HepG2 (cell line): ENCODE measurements around the gene SCRT2. TPM values are rescaled to one million over a fixed set of nuclear protein-coding genes. Genes with fewer than 3 reads are reported as not detected.

ENCODE experiments used
- ASH2L ChIP-seq: fragments of 300-600, 200-600 bp; sonication (generic); IDR thresholded peaks from 2 replicates; pipeline ENCODE4 v1.7.0; 2017; ENCODE audit warnings: low read depth, mild to moderate bottlenecking, moderate library complexity, mixed read lengths, low read length; ENCODE audit not compliant: insufficient read length
- DMAP1 ChIP-seq: IDR thresholded peaks from 2 replicates; pipeline ENCODE4 v1.6.1; 2016
- EED ChIP-seq: sonication (generic); formaldehyde crosslinking; IDR thresholded peaks from 2 replicates; pipeline ENCODE4 v1.5.0; 2020; ENCODE audit warnings: mild to moderate bottlenecking, missing genetic modification reagents
- GRHL1 ChIP-seq: sonication (generic); formaldehyde crosslinking; conservative IDR thresholded peaks from 2 replicates; pipeline ENCODE4 v1.8.0; 2022; ENCODE audit warnings: missing genetic modification reagents
- GZF1 ChIP-seq: sonication (generic); formaldehyde crosslinking; IDR thresholded peaks from 2 replicates; pipeline ENCODE4 v1.5.1; 2020; ENCODE audit warnings: mild to moderate bottlenecking, missing genetic modification reagents
- HMG20B ChIP-seq: conservative IDR thresholded peaks from 2 replicates; pipeline ENCODE4 v1.6.1; 2016; ENCODE audit warnings: missing genetic modification reagents, missing compliant biosample characterization
- HNRNPL ChIP-seq: fragments of 200-400 bp; formaldehyde crosslinking; IDR thresholded peaks from 2 replicates; pipeline ENCODE4 v1.6.1; 2017; ENCODE audit warnings: mild to moderate bottlenecking, low read depth, low read length
- KDM1A ChIP-seq: IDR thresholded peaks from 2 replicates; pipeline ENCODE4 v1.6.1; 2016; ENCODE audit warnings: missing compliant biosample characterization
- KLF16 ChIP-seq, 2 experiments: sonication (generic) in 1 of 2; formaldehyde crosslinking in 1 of 2; IDR thresholded peaks; 2 replicates each; pipeline versions ENCODE4 v1.6.1 to v1.8.0; 2016 to 2023; ENCODE audit warnings: missing genetic modification reagents in 2 of 2, missing compliant biosample characterization in 1 of 2
- MEF2D ChIP-seq: sonication (generic); formaldehyde crosslinking; IDR thresholded peaks from 2 replicates; pipeline ENCODE4 v1.5.1; 2020; ENCODE audit warnings: mild to moderate bottlenecking, missing genetic modification reagents
- PHF5A ChIP-seq: IDR thresholded peaks from one replicate; pipeline ENCODE4 v1.6.1; 2018; ENCODE audit warnings: low read depth, missing genetic modification reagents; ENCODE audit not compliant: unreplicated experiment
- SMYD3 ChIP-seq: sonication (generic); formaldehyde crosslinking; IDR thresholded peaks from 2 replicates; pipeline ENCODE4 v1.8.1; 2023; ENCODE audit warnings: mild to moderate bottlenecking, missing genetic modification reagents
- SNAPC2 ChIP-seq: sonication (generic); formaldehyde crosslinking; IDR thresholded peaks from 2 replicates; pipeline ENCODE4 v1.8.1; 2022; ENCODE audit warnings: mild to moderate bottlenecking, missing genetic modification reagents
- ZBTB1 ChIP-seq: sonication (generic); formaldehyde crosslinking; IDR thresholded peaks from 2 replicates; pipeline ENCODE4 v1.4.0; 2020; ENCODE audit warnings: missing genetic modification reagents, borderline replicate concordance
- ZBTB43 ChIP-seq: sonication (generic); formaldehyde crosslinking; conservative IDR thresholded peaks from 2 replicates; pipeline ENCODE4 v1.4.0; 2020; ENCODE audit warnings: missing genetic modification reagents
- ZBTB44 ChIP-seq: sonication (generic); formaldehyde crosslinking; IDR thresholded peaks from 2 replicates; pipeline ENCODE4 v1.4.0; 2020; ENCODE audit warnings: missing genetic modification reagents
- ZBTB46 ChIP-seq: sonication (generic); formaldehyde crosslinking; IDR thresholded peaks from 2 replicates; pipeline ENCODE4 v1.4.0; 2020; ENCODE audit warnings: mild to moderate bottlenecking, missing genetic modification reagents, borderline replicate concordance
- ZFP82 ChIP-seq: sonication (generic); formaldehyde crosslinking; IDR thresholded peaks from 2 replicates; pipeline ENCODE4 v1.5.1; 2020; ENCODE audit warnings: mild to moderate bottlenecking, missing genetic modification reagents, borderline replicate concordance
- ZKSCAN8 ChIP-seq: IDR thresholded peaks from 2 replicates; pipeline ENCODE4 v1.6.1; 2016; ENCODE audit warnings: borderline replicate concordance, missing genetic modification reagents, missing compliant biosample characterization
- ZNF17 ChIP-seq: sonication (generic); formaldehyde crosslinking; IDR thresholded peaks from 2 replicates; pipeline ENCODE4 v1.5.0; 2020; ENCODE audit warnings: mild to moderate bottlenecking, missing genetic modification reagents
- ZNF562 ChIP-seq: sonication (generic); formaldehyde crosslinking; IDR thresholded peaks from 2 replicates; pipeline ENCODE4 v1.8.0; 2022; ENCODE audit warnings: missing genetic modification reagents, borderline replicate concordance
- ZNF577 ChIP-seq: sonication (generic); formaldehyde crosslinking; IDR thresholded peaks from 2 replicates; pipeline ENCODE4 v1.4.0; 2020; ENCODE audit warnings: mild to moderate bottlenecking, low read depth, missing genetic modification reagents, borderline replicate concordance
- polyA plus RNA-seq, 8 experiments: library from polyadenylated mRNA; depleted of rRNA in 3 of 8; stranded (reverse) in 7 of 8; unstranded in 1 of 8; fragments of >200 nt; fragmentation: Illumina TruSeq in 4 of 8; extraction: Trizol in 4 of 8; gene quantifications; 2 replicates each; pipeline versions ENCODE4 v1.2.1 to v1.2.3, GENCODE V29; 2011 to 2016; ENCODE audit warnings: low read depth in 4 of 8, missing spikeins in 1 of 8, mixed read lengths in 1 of 8; ENCODE audit not compliant: insufficient read depth in 1 of 8
- total RNA-seq, 5 experiments: library from RNA; depleted of rRNA; stranded (reverse); fragments of >200 nt; fragmentation: Illumina TruSeq; extraction: Trizol; gene quantifications; 2 replicates each; pipeline ENCODE4 v1.2.3, GENCODE V29; 2016; ENCODE audit warnings: low read depth in 1 of 5

SCRT2 gene
- total and polyA plus RNA-seq, 2 of the 13 experiments (the other 11 are each of a cell fraction or from before 2014, with no cell fraction given), result not detected

- TF ChIP-seq MEF2D (CRISPR knock-in tag) (no peak), ZNF17 (CRISPR knock-in tag) (no peak), SNAPC2 (0 out of 2 replicates have a peak, but pooled peaks have one; percentile 10), ZBTB44 (CRISPR knock-in tag) (no peak), ZFP82 (no peak), ZBTB43 (CRISPR knock-in tag) (no peak), KDM1A (peak; percentile 57; the same call in 1 of the 2 replicates), KLF16 (CRISPR knock-in tag; IDR thresholded peaks at IDR 0.05) (0 out of 4 replicates have a peak, but pooled peaks of 1 of the 2 experiments have one; percentile 3), ZNF562 (CRISPR knock-in tag) (no peak), ZBTB1 (CRISPR knock-in tag) (no peak), SMYD3 (CRISPR knock-in tag) (no peak), ASH2L (no peak), GRHL1 (CRISPR knock-in tag) (no peak), EED (CRISPR knock-in tag) (0 out of 2 replicates have a peak, but pooled peaks have one; percentile 35), ZBTB46 (no peak), GZF1 (CRISPR knock-in tag) (no peak), ZKSCAN8 (CRISPR knock-in tag) (no peak), ZNF577 (no peak), PHF5A (CRISPR knock-in tag) (no peak), HNRNPL (no peak), HMG20B (no peak), DMAP1 (CRISPR knock-in tag) (no peak)
These were observed 34.7 kb downstream of the SCRT2 start (continued) for GRCh38 chr20:640674-641515.
